ELR (cell line): ENCODE results near the gene SLCO1C1.

Experiments used
- DNase-seq: peaks from one replicate; pipeline ENCODE4 v3.0.0-alpha.2; 2015; ENCODE audit warnings: low read depth

SLCO1C1 gene

DNA sequence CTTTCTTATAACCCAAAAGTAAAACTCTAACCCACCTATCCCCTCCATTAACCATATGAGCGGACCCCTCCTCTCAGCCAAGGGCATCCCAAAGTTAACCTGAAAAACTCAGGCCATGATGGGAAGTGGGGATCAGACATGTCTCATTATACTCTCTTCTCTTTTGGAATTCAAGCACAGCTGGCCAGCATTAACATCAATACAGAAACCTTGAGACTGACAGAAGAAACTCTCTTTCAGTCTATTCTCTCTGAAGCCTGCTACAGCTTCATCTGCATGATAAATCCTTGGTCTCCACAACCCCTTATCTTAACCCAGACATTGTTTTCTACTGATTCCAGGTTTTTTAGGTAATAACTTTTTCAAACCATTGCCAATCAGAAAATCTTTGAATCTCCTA lies 97.8 kb downstream of the SLCO1C1 start:
- DNase-seq = no peak

- peak; percentile 4 for DNase-seq
These were observed 103.4 kb downstream of the SLCO1C1 start for GRCh38 chr12:20798554-20798953.

GRCh38 chr12:20800160-20800559 lies 105.0 kb downstream of the SLCO1C1 start:
- DNase-seq = no peak

DNA sequence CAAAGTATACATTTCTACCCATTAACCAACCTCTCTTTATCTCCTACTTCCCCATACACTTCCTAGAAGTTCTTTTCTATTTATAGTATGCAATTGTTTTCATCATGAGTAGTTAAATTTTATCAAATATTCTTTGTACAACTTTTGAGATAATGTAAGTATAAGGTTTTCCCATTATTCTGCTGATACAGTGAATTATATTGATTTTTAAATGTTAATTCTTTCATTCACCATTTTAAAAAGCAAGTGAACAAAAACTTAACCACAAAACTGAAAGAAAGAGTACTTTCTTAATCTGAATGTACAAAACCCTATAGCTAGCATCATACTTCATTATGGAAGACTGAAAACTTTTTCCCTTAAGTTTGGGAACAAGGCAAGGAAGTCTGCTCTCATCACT lies 105.9 kb downstream of the SLCO1C1 start:
- no peak for DNase-seq
